Naive thymus-derived CD8-positive, alpha-beta T cell (primary cell): Measurements from ENCODE around the gene AGTR1. TPM values are rescaled to one million over a fixed set of nuclear protein-coding genes. Genes with fewer than 3 reads are reported as not detected.

Experiments used
- ATAC-seq, 2 donors: fragments of 150-1000 bp; cut with Tn5 transposase in 1 of 2; sonication (Bioruptor Pico), chemical (Tn5 transposase) in 1 of 2; 1 replicate in 1 of 2; 2 replicates in 1 of 2; pipeline ENCODE4 v1.10.0; 2021; ENCODE audit warnings: mild to moderate bottlenecking in 2 of 2, moderate library complexity in 2 of 2
- POLR2A ChIA-PET: fragments of 350-600 bp; sonication (Branson Sonifier 250); formaldehyde crosslinking; loops from one replicate; lab custom pipeline; 2021; ENCODE audit warnings: antibody characterized with exemption; lab: Charles Lee
- DNase-seq, 10 donors: peaks; one replicate each; pipeline versions ENCODE4 v3.0.0 to v3.0.0-alpha.2; 2020 to 2022
- H3K27ac Mint-ChIP-seq, 10 donors: one replicate each; pipeline ENCODE4 v1.8.0; 2020 to 2022; ENCODE audit warnings: mild to moderate bottlenecking in 10 of 10, mixed read lengths in 10 of 10, moderate library complexity in 4 of 10, inconsistent platforms in 1 of 10
- H3K27me3 Mint-ChIP-seq, 5 donors: one replicate each; pipeline ENCODE4 v1.8.0; 2021 to 2022; ENCODE audit warnings: mixed read lengths in 5 of 5
- H3K36me3 Mint-ChIP-seq, 3 donors: one replicate each; pipeline ENCODE4 v1.8.0; 2020 to 2022; ENCODE audit warnings: mixed read lengths in 3 of 3, mild to moderate bottlenecking in 2 of 3, inconsistent platforms in 1 of 3
- H3K4me1 Mint-ChIP-seq, 4 donors: one replicate each; pipeline ENCODE4 v1.8.0; 2021 to 2022; ENCODE audit warnings: mixed read lengths in 4 of 4
- H3K4me3 Mint-ChIP-seq, 10 donors: one replicate each; pipeline ENCODE4 v1.8.0; 2020 to 2022; ENCODE audit warnings: mild to moderate bottlenecking in 10 of 10, mixed read lengths in 10 of 10, moderate library complexity in 6 of 10, inconsistent platforms in 1 of 10
- H3K9me3 Mint-ChIP-seq, 9 donors: one replicate each; pipeline ENCODE4 v1.8.0; 2020 to 2022; ENCODE audit warnings: mixed read lengths in 9 of 9, mild to moderate bottlenecking in 3 of 9, inconsistent platforms in 1 of 9, moderate library complexity in 1 of 9
- polyA plus RNA-seq, 3 donors: library from polyadenylated mRNA; unstranded; fragments of 300-500 nt; fragmentation: Illumina TruSeq; gene quantifications; one replicate each; pipeline ENCODE4 v1.2.3, GENCODE V29; 2021
- total RNA-seq, 8 experiments: library from RNA in 2 of 8; stranded (reverse) in 2 of 8; gene quantifications; one replicate each; pipeline ENCODE4 v1.2.3 and lab custom pipeline; 2021 to 2026

AGTR1 gene
- total and polyA plus RNA-seq, 5 experiments from 2014 or later, result not detected

- ATAC-seq, result no peak
- Mint-ChIP-seq H3K27ac (no peak overlapping the region), H3K4me3 (no peak overlapping the region), H3K4me1 (no peaks in the 10 kb centered on the region), H3K36me3 (no peaks in the 10 kb centered on the region), H3K9me3 (peaks cover 0 to 2% (median 0%) of the 10 kb centered on the region in 9 donors), H3K27me3 (peaks cover 0 to 3% (median 2%) of the 10 kb centered on the region in 5 donors)
- DNase-seq, result no peak
- POLR2A ChIA-PET, result no interaction called here
Measured at GRCh38 chr3:148728753-148729152, 31.1 kb downstream of the AGTR1 start.

GRCh38 chr3:148729476-148730055 is 31.9 kb downstream of the AGTR1 start:
- peaks cover 0 to 3% (median 2%) of the 10 kb centered on the region in 5 donors for H3K27me3 Mint-ChIP-seq
- DNase-seq (no peak), ATAC-seq (no peak)
- peaks cover 0 to 2% (median 0%) of the 10 kb centered on the region in 9 donors for H3K9me3 Mint-ChIP-seq
- no peak overlapping the region for H3K4me3 Mint-ChIP-seq
- H3K4me1 Mint-ChIP-seq, result no peaks in the 10 kb centered on the region
- no peaks in the 10 kb centered on the region for H3K36me3 Mint-ChIP-seq
- H3K27ac Mint-ChIP-seq, result no peak overlapping the region
- POLR2A ChIA-PET, result no interaction called here

- no peak overlapping the region for H3K27ac Mint-ChIP-seq
- H3K27me3 Mint-ChIP-seq, result peaks cover 0 to 3% (median 2%) of the 10 kb centered on the region in 5 donors
- peaks cover 0 to 2% (median 0%) of the 10 kb centered on the region in 9 donors for H3K9me3 Mint-ChIP-seq
- POLR2A ChIA-PET, result no interaction called here
- no peak overlapping the region for H3K4me3 Mint-ChIP-seq
- H3K36me3 Mint-ChIP-seq, result no peaks in the 10 kb centered on the region
- DNase-seq, result no peak
- no peaks in the 10 kb centered on the region for H3K4me1 Mint-ChIP-seq
- no peak for ATAC-seq
Measured at GRCh38 chr3:148730676-148731075, 33.0 kb downstream of the AGTR1 start.

- peaks cover 0 to 5% (median 2%) of the 10 kb centered on the region in 5 donors for H3K27me3 Mint-ChIP-seq
- no peaks in the 10 kb centered on the region for H3K36me3 Mint-ChIP-seq
- no peak overlapping the region for H3K27ac Mint-ChIP-seq
- H3K9me3 Mint-ChIP-seq, result peaks cover 0 to 2% (median 0%) of the 10 kb centered on the region in 9 donors
- POLR2A ChIA-PET, result no interaction called here
- no peaks in the 10 kb centered on the region for H3K4me1 Mint-ChIP-seq
- ATAC-seq, result no peak
- DNase-seq, result no peak
- H3K4me3 Mint-ChIP-seq, result no peak overlapping the region
Measured at GRCh38 chr3:148735597-148735996, 37.9 kb downstream of the AGTR1 start.

- Mint-ChIP-seq H3K9me3 (peaks cover 0 to 2% (median 0%) of the 10 kb centered on the region in 9 donors), H3K4me1 (no peaks in the 10 kb centered on the region), H3K27ac (no peak overlapping the region), H3K27me3 (peaks cover 0 to 5% (median 2%) of the 10 kb centered on the region in 5 donors), H3K36me3 (no peaks in the 10 kb centered on the region), H3K4me3 (no peak overlapping the region)
- DNase-seq, result no peak
- POLR2A ChIA-PET, result no interaction called here
- no peak for ATAC-seq
Measured at GRCh38 chr3:148736086-148736485, 38.4 kb downstream of the AGTR1 start.

GRCh38 chr3:148737104-148737530 is 39.4 kb downstream of the AGTR1 start:
- no peak for ATAC-seq
- peaks cover 0 to 2% (median 0%) of the 10 kb centered on the region in 9 donors for H3K9me3 Mint-ChIP-seq

GRCh38 chr3:148739720-148740119 is 42.0 kb downstream of the AGTR1 start:
- Mint-ChIP-seq H3K27me3 (peaks cover 0 to 5% (median 2%) of the 10 kb centered on the region in 5 donors), H3K4me1 (no peaks in the 10 kb centered on the region), H3K4me3 (no peak overlapping the region), H3K27ac (no peak overlapping the region), H3K36me3 (no peaks in the 10 kb centered on the region), H3K9me3 (peaks cover 0 to 2% (median 0%) of the 10 kb centered on the region in 9 donors)
- ATAC-seq (peak in 1 of 2 donors; percentile 23), DNase-seq (no peak)
- POLR2A ChIA-PET, result no interaction called here

More at GRCh38 chr3:148737104-148737530, 39.4 kb downstream of the AGTR1 start:
- H3K4me1 Mint-ChIP-seq, result no peaks in the 10 kb centered on the region
- POLR2A ChIA-PET, result no interaction called here
- H3K27me3 Mint-ChIP-seq, result peaks cover 0 to 5% (median 2%) of the 10 kb centered on the region in 5 donors
- no peak for DNase-seq
- no peaks in the 10 kb centered on the region for H3K36me3 Mint-ChIP-seq
- H3K4me3 Mint-ChIP-seq, result no peak overlapping the region
- H3K27ac Mint-ChIP-seq, result no peak overlapping the region

GRCh38 chr3:148740291-148740690 is 42.6 kb downstream of the AGTR1 start:
- H3K27me3 Mint-ChIP-seq, result peaks cover 0 to 5% (median 2%) of the 10 kb centered on the region in 5 donors
- POLR2A ChIA-PET, result no interaction called here
- DNase-seq (no peak), ATAC-seq (no peak)
- H3K4me1 Mint-ChIP-seq, result no peaks in the 10 kb centered on the region
- peaks cover 0 to 2% (median 0%) of the 10 kb centered on the region in 9 donors for H3K9me3 Mint-ChIP-seq
- H3K4me3 Mint-ChIP-seq, result no peak overlapping the region
- peak overlapping the region in 1 of 10 donors; percentile 22 for H3K27ac Mint-ChIP-seq
- H3K36me3 Mint-ChIP-seq, result no peaks in the 10 kb centered on the region

- H3K9me3 Mint-ChIP-seq, result peaks cover 0 to 2% (median 0%) of the 10 kb centered on the region in 9 donors
- H3K36me3 Mint-ChIP-seq, result no peaks in the 10 kb centered on the region
- H3K27ac Mint-ChIP-seq, result no peak overlapping the region
- POLR2A ChIA-PET, result no interaction called here
- no peaks in the 10 kb centered on the region for H3K4me1 Mint-ChIP-seq
- H3K27me3 Mint-ChIP-seq, result peaks cover 0 to 5% (median 2%) of the 10 kb centered on the region in 5 donors
- DNase-seq, result no peak
- H3K4me3 Mint-ChIP-seq, result no peak overlapping the region
- no peak for ATAC-seq
Measured at GRCh38 chr3:148741219-148741618, 43.5 kb downstream of the AGTR1 start.

GRCh38 chr3:148742118-148742517 is 44.4 kb downstream of the AGTR1 start:
- POLR2A ChIA-PET, result no interaction called here
- peaks cover 0 to 5% (median under 1%) of the 10 kb centered on the region in 5 donors for H3K27me3 Mint-ChIP-seq
- H3K27ac Mint-ChIP-seq, result no peak overlapping the region
- no peak for ATAC-seq
- H3K4me1 Mint-ChIP-seq, result no peaks in the 10 kb centered on the region
- no peak for DNase-seq
- H3K36me3 Mint-ChIP-seq, result no peaks in the 10 kb centered on the region
- H3K9me3 Mint-ChIP-seq, result peaks cover 0 to 6% (median 0%) of the 10 kb centered on the region in 9 donors
- H3K4me3 Mint-ChIP-seq, result no peak overlapping the region

GRCh38 chr3:148746053-148746452 is 48.4 kb downstream of the AGTR1 start:
- Mint-ChIP-seq H3K27ac (no peak overlapping the region), H3K36me3 (no peaks in the 10 kb centered on the region), H3K4me3 (no peak overlapping the region), H3K27me3 (peaks cover 0 to 4% (median 0%) of the 10 kb centered on the region in 5 donors), H3K9me3 (peaks cover 0 to 4% (median 0%) of the 10 kb centered on the region in 9 donors), H3K4me1 (no peaks in the 10 kb centered on the region)
- DNase-seq (no peak), ATAC-seq (no peak)
- POLR2A ChIA-PET, result no interaction called here

- Mint-ChIP-seq H3K27ac (no peak overlapping the region), H3K27me3 (peaks cover 0 to 4% (median 0%) of the 10 kb centered on the region in 5 donors), H3K36me3 (no peaks in the 10 kb centered on the region), H3K4me3 (no peak overlapping the region), H3K9me3 (peaks cover 0 to 4% (median 0%) of the 10 kb centered on the region in 9 donors), H3K4me1 (no peaks in the 10 kb centered on the region)
- POLR2A ChIA-PET, result no interaction called here
- DNase-seq, result no peak
- no peak for ATAC-seq
Measured at GRCh38 chr3:148748283-148748682, 50.6 kb downstream of the AGTR1 start.

GRCh38 chr3:148750296-148750695 is 52.6 kb downstream of the AGTR1 start:
- Mint-ChIP-seq H3K4me3 (no peak overlapping the region), H3K27me3 (peaks cover 0 to 8% (median 0%) of the 10 kb centered on the region in 5 donors), H3K27ac (no peak overlapping the region), H3K36me3 (no peaks in the 10 kb centered on the region), H3K9me3 (peaks cover 0 to 4% (median 0%) of the 10 kb centered on the region in 9 donors), H3K4me1 (no peaks in the 10 kb centered on the region)
- no peak for DNase-seq
- no peak for ATAC-seq
- POLR2A ChIA-PET, result no interaction called here
